T-helper 2 cell treated with Interferon-gamma antibody and Interleukin-4, amounts not matched to agents 5 μg/mL and 100 μg/mL, for 36 hours (primary cell): ENCODE results near the gene FOXA3.
"Not testable (repeated sequence)": the region's sequence is repeated elsewhere in the genome, so short reads cannot be mapped to it uniquely, and the experiment has no call there.

Experiments
- DNase-seq: peaks from one replicate; pipeline ENCODE4 v3.0.0; 2021; ENCODE audit warnings: low spot score
- H3K27ac Mint-ChIP-seq: one replicate; pipeline ENCODE4 v1.8.0; 2021; ENCODE audit warnings: mild to moderate bottlenecking, mixed read lengths
- H3K27me3 Mint-ChIP-seq: one replicate; pipeline ENCODE4 v1.8.0; 2021; ENCODE audit warnings: low read depth, mixed read lengths
- H3K36me3 Mint-ChIP-seq: one replicate; pipeline ENCODE4 v1.8.0; 2021; ENCODE audit warnings: low read depth, mixed read lengths
- H3K4me1 Mint-ChIP-seq: one replicate; pipeline ENCODE4 v1.8.0; 2021; ENCODE audit warnings: low read depth, mixed read lengths
- H3K4me3 Mint-ChIP-seq: one replicate; pipeline ENCODE4 v1.8.0; 2022; ENCODE audit warnings: mild to moderate bottlenecking, moderate library complexity, mixed read lengths
- H3K9me3 Mint-ChIP-seq: one replicate; pipeline ENCODE4 v1.8.0; 2021; ENCODE audit warnings: mixed read lengths

Gene FOXA3

GRCh38 chr19:45885556-45886426 lies 21.7 kb downstream of the FOXA3 start, which contains the start of gene IRF2BP1:
Gene IRF2BP1 (minus strand): TSS chr19:45886141. CDS start chr19:45885774, 367 bp downstream.
- peak within 1 kb of the TSS; percentile 92 for H3K27ac Mint-ChIP-seq
- peaks cover 4% of the 10 kb centered on the region for H3K36me3 Mint-ChIP-seq
- peak within 1 kb of the TSS; percentile 92 for H3K4me3 Mint-ChIP-seq
- peaks cover 15% of the 10 kb centered on the region for H3K4me1 Mint-ChIP-seq
- no peaks in the 10 kb centered on the region for H3K9me3 Mint-ChIP-seq
- peak; percentile 88 for DNase-seq
- H3K27me3 Mint-ChIP-seq, result no peaks in the 10 kb centered on the region

GRCh38 chr19:45886427-45887199 lies 22.5 kb downstream of the FOXA3 start:
- H3K9me3 Mint-ChIP-seq, result no peaks in the 10 kb centered on the region
- H3K27me3 Mint-ChIP-seq, result no peaks in the 10 kb centered on the region
- DNase-seq, result peak; percentile 87
- H3K36me3 Mint-ChIP-seq, result peaks cover 4% of the 10 kb centered on the region
- peak overlapping the region; percentile 92 for H3K4me3 Mint-ChIP-seq
- peaks cover 12% of the 10 kb centered on the region for H3K4me1 Mint-ChIP-seq
- peak overlapping the region; percentile 92 for H3K27ac Mint-ChIP-seq

GRCh38 chr19:45887200-45887710 lies 23.1 kb downstream of the FOXA3 start:
- H3K4me3 Mint-ChIP-seq, result peak overlapping the region; percentile 92
- peak overlapping the region; percentile 92 for H3K27ac Mint-ChIP-seq
- H3K27me3 Mint-ChIP-seq, result no peaks in the 10 kb centered on the region
- no peaks in the 10 kb centered on the region for H3K9me3 Mint-ChIP-seq
- peaks cover 4% of the 10 kb centered on the region for H3K36me3 Mint-ChIP-seq
- peaks cover 10% of the 10 kb centered on the region for H3K4me1 Mint-ChIP-seq
- no peak for DNase-seq

- no peak for DNase-seq
- H3K4me1 Mint-ChIP-seq, result peaks cover 7% of the 10 kb centered on the region
- no peak overlapping the region for H3K4me3 Mint-ChIP-seq
- no peaks in the 10 kb centered on the region for H3K27me3 Mint-ChIP-seq
- no peak overlapping the region for H3K27ac Mint-ChIP-seq
- no peaks in the 10 kb centered on the region for H3K9me3 Mint-ChIP-seq
- H3K36me3 Mint-ChIP-seq, result no peaks in the 10 kb centered on the region
Observed at GRCh38 chr19:45889210-45889885, 25.2 kb downstream of the FOXA3 start.

- Mint-ChIP-seq H3K4me1 (peaks cover 7% of the 10 kb centered on the region), H3K4me3 (no peak overlapping the region), H3K36me3 (peaks cover 7% of the 10 kb centered on the region), H3K27me3 (no peaks in the 10 kb centered on the region), H3K27ac (no peak overlapping the region), H3K9me3 (no peaks in the 10 kb centered on the region)
- DNase-seq, result no peak
Observed at GRCh38 chr19:45890877-45891276, 26.8 kb downstream of the FOXA3 start.

- DNase-seq, result no peak
- peaks cover 25% of the 10 kb centered on the region for H3K36me3 Mint-ChIP-seq
- H3K27me3 Mint-ChIP-seq, result no peaks in the 10 kb centered on the region
- H3K27ac Mint-ChIP-seq, result no peak overlapping the region
- no peaks in the 10 kb centered on the region for H3K9me3 Mint-ChIP-seq
- H3K4me1 Mint-ChIP-seq, result peaks cover 10% of the 10 kb centered on the region
- no peak overlapping the region for H3K4me3 Mint-ChIP-seq
Observed at GRCh38 chr19:45895519-45895972, 31.4 kb downstream of the FOXA3 start.

GRCh38 chr19:45895983-45896599 lies 32.0 kb downstream of the FOXA3 start:
- Mint-ChIP-seq H3K4me1 (peaks cover 14% of the 10 kb centered on the region), H3K36me3 (peaks cover 30% of the 10 kb centered on the region)
- H3K27me3 Mint-ChIP-seq, H3K4me3 Mint-ChIP-seq, H3K9me3 Mint-ChIP-seq, H3K27ac Mint-ChIP-seq, DNase-seq: not testable (repeated sequence)

GRCh38 chr19:45897261-45897812 lies 33.2 kb downstream of the FOXA3 start:
- H3K4me3 Mint-ChIP-seq, result no peak overlapping the region
- H3K36me3 Mint-ChIP-seq, result peaks cover 30% of the 10 kb centered on the region
- no peaks in the 10 kb centered on the region for H3K27me3 Mint-ChIP-seq
- DNase-seq, result no peak
- H3K9me3 Mint-ChIP-seq, result no peaks in the 10 kb centered on the region
- peaks cover 19% of the 10 kb centered on the region for H3K4me1 Mint-ChIP-seq
- H3K27ac Mint-ChIP-seq, result no peak overlapping the region

- Mint-ChIP-seq H3K9me3 (no peaks in the 10 kb centered on the region), H3K27ac (no peak overlapping the region), H3K4me3 (no peak overlapping the region), H3K4me1 (peaks cover 19% of the 10 kb centered on the region), H3K36me3 (peaks cover 30% of the 10 kb centered on the region), H3K27me3 (peaks cover 5% of the 10 kb centered on the region)
- no peak for DNase-seq
Observed at GRCh38 chr19:45899253-45899652, 35.1 kb downstream of the FOXA3 start.

GRCh38 chr19:45899919-45900589 lies 35.9 kb downstream of the FOXA3 start:
- Mint-ChIP-seq H3K9me3 (no peaks in the 10 kb centered on the region), H3K27me3 (peaks cover 5% of the 10 kb centered on the region), H3K4me3 (peak overlapping the region; percentile 54), H3K27ac (no peak overlapping the region), H3K4me1 (peaks cover 19% of the 10 kb centered on the region), H3K36me3 (peaks cover 27% of the 10 kb centered on the region)
- no peak for DNase-seq

- peaks cover 19% of the 10 kb centered on the region for H3K4me1 Mint-ChIP-seq
- peaks cover 22% of the 10 kb centered on the region for H3K36me3 Mint-ChIP-seq
- H3K9me3 Mint-ChIP-seq, result no peaks in the 10 kb centered on the region
- peaks cover 5% of the 10 kb centered on the region for H3K27me3 Mint-ChIP-seq
- no peak for DNase-seq
- H3K4me3 Mint-ChIP-seq, result peak overlapping the region; percentile 54
- no peak overlapping the region for H3K27ac Mint-ChIP-seq
Observed at GRCh38 chr19:45900738-45901431, 36.8 kb downstream of the FOXA3 start.

- no peak overlapping the region for H3K27ac Mint-ChIP-seq
- no peak for DNase-seq
Observed at GRCh38 chr19:45901432-45901911, 37.3 kb downstream of the FOXA3 start.

More at GRCh38 chr19:45901432-45901911, 37.3 kb downstream of the FOXA3 start:
- H3K4me3 Mint-ChIP-seq, result peak overlapping the region; percentile 54
- peaks cover 22% of the 10 kb centered on the region for H3K36me3 Mint-ChIP-seq
- peaks cover 5% of the 10 kb centered on the region for H3K27me3 Mint-ChIP-seq
- H3K9me3 Mint-ChIP-seq, result no peaks in the 10 kb centered on the region
- H3K4me1 Mint-ChIP-seq, result peaks cover 19% of the 10 kb centered on the region
